ENCODE data around the gene ADAMTS17. TPM values are rescaled to one million over a fixed set of nuclear protein-coding genes. Genes with fewer than 3 reads are reported as not detected.
"Not testable (repeated sequence)": the region's sequence is repeated elsewhere in the genome, so short reads cannot be mapped to it uniquely, and the experiment has no call there.

ADAMTS17 gene
- total RNA-seq, 1 donor from 2014 or later, result 2.3 TPM

GRCh38 chr15:100341239-100341749 is 481 bp downstream of the ADAMTS17 start:
- intact Hi-C loops (cut with DNase I), result loop anchor here (5.0 to 10.0 kb wide), 2 partner anchors 406 to 951 kb away; no protein-coding TSS in a partner anchor
- DNase-seq (ENCODE audit: low spot score) (no peak), ATAC-seq (no peak)

- intact Hi-C loops (cut with DNase I), result loop anchor here (5.0 to 10.0 kb wide), 2 partner anchors 406 to 952 kb away; no protein-coding TSS in a partner anchor
- no peak for DNase-seq (ENCODE audit: low spot score)
- no peak for ATAC-seq
These were observed 995 bp downstream of the ADAMTS17 start for GRCh38 chr15:100340721-100341238.

- DNase-seq (ENCODE audit: low spot score), result no peak
- ATAC-seq, result no peak
- intact Hi-C loops (cut with DNase I), result loop anchor here (5.0 to 10.0 kb wide), 2 partner anchors 405 to 952 kb away; no protein-coding TSS in a partner anchor
These were observed 1.8 kb downstream of the ADAMTS17 start for GRCh38 chr15:100339999-100340398.

- intact Hi-C loops (cut with DNase I); DNase-seq (ENCODE audit: low spot score): not testable (repeated sequence)
- peak; percentile 27 for ATAC-seq
These were observed 2.3 kb downstream of the ADAMTS17 start for GRCh38 chr15:100339451-100339850.

- intact Hi-C loops (cut with DNase I), result no loop called here
- DNase-seq (ENCODE audit: low spot score) (peak; percentile 76), ATAC-seq (peak; percentile 77)
These were observed 2.8 kb downstream of the ADAMTS17 start for GRCh38 chr15:100338971-100339444.

GRCh38 chr15:100338247-100338646 is 3.5 kb downstream of the ADAMTS17 start:
- ATAC-seq (no peak), DNase-seq (ENCODE audit: low spot score) (no peak)
- intact Hi-C loops (cut with DNase I), result no loop called here

- intact Hi-C loops (cut with DNase I), result no loop called here
- no peak for DNase-seq (ENCODE audit: low spot score)
- no peak for ATAC-seq
These were observed 4.4 kb downstream of the ADAMTS17 start for GRCh38 chr15:100337096-100338044.

- intact Hi-C loops (cut with DNase I), result no loop called here
- DNase-seq (ENCODE audit: low spot score) (no peak), ATAC-seq (no peak)
These were observed 5.7 kb downstream of the ADAMTS17 start for GRCh38 chr15:100336061-100336460.

GRCh38 chr15:100335335-100335999 is 6.3 kb downstream of the ADAMTS17 start:
- ATAC-seq, result no peak
- DNase-seq (ENCODE audit: low spot score), result no peak
- intact Hi-C loops (cut with DNase I), result no loop called here

- intact Hi-C loops (cut with DNase I), result no loop called here
- no peak for DNase-seq (ENCODE audit: low spot score)
These were observed 6.9 kb downstream of the ADAMTS17 start for GRCh38 chr15:100334905-100335304.

GRCh38 chr15:100334456-100334855 is 7.3 kb downstream of the ADAMTS17 start:
- ATAC-seq (no peak), DNase-seq (ENCODE audit: low spot score) (no peak)
- intact Hi-C loops (cut with DNase I), result no loop called here

More at GRCh38 chr15:100334905-100335304, 6.9 kb downstream of the ADAMTS17 start:
- no peak for ATAC-seq

GRCh38 chr15:100334015-100334414 is 7.8 kb downstream of the ADAMTS17 start:
- DNase-seq (ENCODE audit: low spot score) (no peak), ATAC-seq (no peak)
- intact Hi-C loops (cut with DNase I), result no loop called here

- intact Hi-C loops (cut with DNase I), result no loop called here
- ATAC-seq (no peak), DNase-seq (ENCODE audit: low spot score) (no peak)
These were observed 8.5 kb downstream of the ADAMTS17 start for GRCh38 chr15:100333236-100333635.

GRCh38 chr15:100332721-100333120 is 9.1 kb downstream of the ADAMTS17 start:
- ATAC-seq (no peak), DNase-seq (ENCODE audit: low spot score) (no peak)
- intact Hi-C loops (cut with DNase I), result no loop called here

GRCh38 chr15:100332231-100332630 is 9.5 kb downstream of the ADAMTS17 start:
- no peak for ATAC-seq
- intact Hi-C loops (cut with DNase I), result no loop called here
- no peak for DNase-seq (ENCODE audit: low spot score)

GRCh38 chr15:100330629-100331215 is 11.1 kb downstream of the ADAMTS17 start:
- ATAC-seq (no peak), DNase-seq (ENCODE audit: low spot score) (no peak)
- intact Hi-C loops (cut with DNase I), result no loop called here

GRCh38 chr15:100330221-100330620 is 11.6 kb downstream of the ADAMTS17 start:
- DNase-seq (ENCODE audit: low spot score) (no peak), ATAC-seq (no peak)
- intact Hi-C loops (cut with DNase I), result no loop called here

GRCh38 chr15:100328796-100329195 is 13.0 kb downstream of the ADAMTS17 start:
- DNase-seq (ENCODE audit: low spot score) (no peak), ATAC-seq (no peak)
- intact Hi-C loops (cut with DNase I), result no loop called here

GRCh38 chr15:100318880-100319279 is 22.9 kb downstream of the ADAMTS17 start:
- ATAC-seq, result no peak
- intact Hi-C loops (cut with DNase I), result no loop called here
- no peak for DNase-seq (ENCODE audit: low spot score)
